Measurements from ENCODE around the gene OR2AG2.

- TF ChIP-seq CTCF (IDR thresholded peaks at IDR 0.05; ENCODE audit: low read depth, low read length) (no peak), EZH2phosphoT487 (IDR thresholded peaks at IDR 0.05; ENCODE audit: low read depth) (no peak)
These were observed 37.2 kb downstream of the OR2AG2 start for GRCh38 chr11:6734616-6735015.

Measured in OCI-LY3 (cell line).